Common myeloid progenitor, CD34-positive (primary cell): Measurements from ENCODE around the gene HERC5.

Source experiments
- CTCF ChIA-PET: fragments of 350-600 bp; sonication (Branson Sonifier 250); formaldehyde crosslinking; loops from one replicate; lab custom pipeline; 2021; ENCODE audit warnings: antibody characterized with exemption; lab: Charles Lee
- POLR2A ChIA-PET: fragments of 350-600 bp; sonication (Branson Sonifier 250); formaldehyde crosslinking; loops from one replicate; lab custom pipeline; 2021; ENCODE audit warnings: antibody characterized with exemption; lab: Charles Lee
- DNase-seq, 3 donors: peaks; one replicate each; pipeline versions ENCODE4 v3.0.0 to v3.0.0-alpha.2; 2013
- H3K27ac ChIP-seq, 2 experiments: 1 replicate in 1 of 2; 2 replicates in 1 of 2; pipeline ENCODE4 v1.7.0; 2013; ENCODE audit warnings: inconsistent platforms in 2 of 2, low read length in 2 of 2, mild to moderate bottlenecking in 2 of 2, low read depth in 1 of 2, moderate library complexity in 1 of 2; ENCODE audit not compliant: severe bottlenecking in 2 of 2, insufficient read depth in 1 of 2, poor library complexity in 1 of 2
- H3K27me3 ChIP-seq, 5 experiments: replicated peaks in 2 of 5; 1 replicate in 3 of 5; 2 replicates in 2 of 5; pipeline versions ENCODE4 v1.6.1 to v1.7.0; 2013; ENCODE audit warnings: low read length in 4 of 5, mild to moderate bottlenecking in 2 of 5, moderate library complexity in 2 of 5, inconsistent platforms in 1 of 5; ENCODE audit not compliant: insufficient read depth in 5 of 5, control insufficient read depth in 4 of 5
- H3K36me3 ChIP-seq, 4 experiments: 1 replicate in 2 of 4; 2 replicates in 2 of 4; pipeline versions ENCODE4 v1.6.1 to v1.7.0; 2013; ENCODE audit warnings: low read length in 3 of 4, control low read depth in 1 of 4, mild to moderate bottlenecking in 1 of 4; ENCODE audit not compliant: control insufficient read depth in 4 of 4, insufficient read depth in 4 of 4
- H3K4me1 ChIP-seq, 4 experiments: 1 replicate in 3 of 4; 2 replicates in 1 of 4; pipeline versions ENCODE4 v1.6.1 to v1.7.1; 2013; ENCODE audit warnings: low read length in 3 of 4, mild to moderate bottlenecking in 3 of 4, control low read depth in 1 of 4, inconsistent platforms in 1 of 4, moderate library complexity in 1 of 4; ENCODE audit not compliant: control insufficient read depth in 4 of 4, insufficient read depth in 4 of 4; ENCODE audit errors: control extremely low read depth in 1 of 4
- H3K4me3 ChIP-seq, 7 experiments: 1 replicate in 4 of 7; 2 replicates in 3 of 7; pipeline versions ENCODE4 v1.5.1 to v1.7.0; 2013; ENCODE audit warnings: mild to moderate bottlenecking in 7 of 7, low read length in 6 of 7, moderate library complexity in 6 of 7, inconsistent platforms in 2 of 7, low read depth in 2 of 7, control low read depth in 1 of 7; ENCODE audit not compliant: insufficient read depth in 4 of 7, control insufficient read depth in 1 of 7; ENCODE audit errors: extremely low read depth in 1 of 7
- H3K9me3 ChIP-seq, 5 experiments: 1 replicate in 4 of 5; 2 replicates in 1 of 5; pipeline versions ENCODE4 v1.6.1 to v1.7.1; 2013; ENCODE audit warnings: low read length in 4 of 5, mild to moderate bottlenecking in 2 of 5, inconsistent platforms in 1 of 5, low read depth in 1 of 5, moderate library complexity in 1 of 5; ENCODE audit not compliant: control insufficient read depth in 4 of 5, insufficient read depth in 2 of 5; ENCODE audit errors: control extremely low read depth in 1 of 5
- WGBS: methylation state at CpG from one replicate; pipeline ENCODE4 v1.1.5; 2013; ENCODE audit not compliant: insufficient coverage; 5-methylcytosine and 5-hydroxymethylcytosine counted together

Gene HERC5

GRCh38 chr4:88457307-88458103 lies 586 bp downstream of the HERC5 start:
- Histone ChIP-seq H3K27me3 (peaks cover 0 to 3% (median 0%) of the 10 kb centered on the region in 5 experiments), H3K36me3 (peaks cover 0 to 8% (median 0%) of the 10 kb centered on the region in 4 experiments), H3K4me1 (peaks cover 5 to 23% (median 12%) of the 10 kb centered on the region in 4 experiments), H3K4me3 (peak overlapping the region; percentile 65 to 97 (median 84)), H3K9me3 (no peaks in the 10 kb centered on the region), H3K27ac (no peak overlapping the region)
- no peak for DNase-seq
- ChIA-PET POLR2A (interaction anchor here (0.6 to 1.1 kb wide), 2 partner anchors 137 to 173 kb away, joined by 3 to 5 read pairs; partner anchors contain the start of gene PPM1K), CTCF (interaction anchor here (0.9 to 3.4 kb wide), 6 partner anchors 10 to 334 kb away, joined by 3 to 20 read pairs (median 4); no protein-coding TSS in a partner anchor)
- 8% methylated on average over 69 of the region's 75 CpGs for WGBS

GRCh38 chr4:88458104-88458740 lies 1.3 kb downstream of the HERC5 start:
- WGBS = 50% methylated on average over 1 of the region's 7 CpGs
- ChIA-PET POLR2A (no interaction called here), CTCF (interaction anchor here (1.6 kb wide), 1 partner anchor 57 kb away, joined by 4 read pairs; no protein-coding TSS in a partner anchor)

GRCh38 chr4:88465653-88466192 lies 8.8 kb downstream of the HERC5 start:
- no CpG with 5 or more reads among the region's 1 CpG for WGBS
- CTCF ChIA-PET = interaction anchor here (0.9 kb wide), 1 partner anchor 246 kb away, joined by 3 read pairs; no protein-coding TSS in a partner anchor

More at GRCh38 chr4:88458104-88458740, 1.3 kb downstream of the HERC5 start:
- peaks cover 0 to 3% (median 0%) of the 10 kb centered on the region in 5 experiments for H3K27me3 ChIP-seq
- DNase-seq = peak in 2 of 3 donors; percentile 41
- H3K36me3 ChIP-seq = peaks cover 0 to 12% (median under 1%) of the 10 kb centered on the region in 4 experiments
- no peaks in the 10 kb centered on the region for H3K9me3 ChIP-seq
- peaks cover 5 to 23% (median 12%) of the 10 kb centered on the region in 4 experiments for H3K4me1 ChIP-seq
- H3K27ac ChIP-seq = no peak overlapping the region
- peak overlapping the region; percentile 65 to 97 (median 84) for H3K4me3 ChIP-seq

DNA sequence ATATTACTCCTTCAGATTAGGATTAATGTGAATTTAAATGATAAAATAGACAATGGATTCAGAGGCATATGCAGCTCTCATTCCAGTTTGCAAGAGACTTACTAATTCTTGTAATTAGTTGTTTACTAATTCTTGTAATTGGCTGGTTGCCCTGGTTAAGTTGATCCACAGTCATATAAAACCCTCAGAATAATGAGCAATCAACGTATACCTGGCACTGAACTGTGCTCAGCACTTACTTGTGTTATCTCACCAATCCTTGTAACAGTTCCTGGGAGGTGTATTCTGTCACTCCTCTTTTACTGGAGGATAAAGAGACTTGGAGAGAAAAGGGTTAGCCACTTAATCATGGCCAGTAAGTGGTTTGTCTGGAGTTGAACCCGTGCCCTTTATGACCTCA lies 10.5 kb downstream of the HERC5 start:
- Histone ChIP-seq H3K36me3 (peaks cover 3 to 45% (median 15%) of the 10 kb centered on the region in 4 experiments), H3K9me3 (peaks cover 0 to 5% (median 0%) of the 10 kb centered on the region in 5 experiments), H3K27me3 (no peaks in the 10 kb centered on the region), H3K4me3 (no peak overlapping the region), H3K4me1 (no peaks in the 10 kb centered on the region), H3K27ac (no peak overlapping the region)
- WGBS = 100% methylated on average over 1 of the region's 2 CpGs
- ChIA-PET POLR2A (no interaction called here), CTCF (no interaction called here)
- no peak for DNase-seq

More at GRCh38 chr4:88465653-88466192, 8.8 kb downstream of the HERC5 start:
- no peak for DNase-seq
- POLR2A ChIA-PET = no interaction called here
- Histone ChIP-seq H3K27me3 (no peaks in the 10 kb centered on the region), H3K36me3 (peaks cover 3 to 45% (median 16%) of the 10 kb centered on the region in 4 experiments), H3K4me1 (no peaks in the 10 kb centered on the region), H3K9me3 (peaks cover 0 to 5% (median 0%) of the 10 kb centered on the region in 5 experiments), H3K27ac (no peak overlapping the region), H3K4me3 (no peak overlapping the region)

DNA sequence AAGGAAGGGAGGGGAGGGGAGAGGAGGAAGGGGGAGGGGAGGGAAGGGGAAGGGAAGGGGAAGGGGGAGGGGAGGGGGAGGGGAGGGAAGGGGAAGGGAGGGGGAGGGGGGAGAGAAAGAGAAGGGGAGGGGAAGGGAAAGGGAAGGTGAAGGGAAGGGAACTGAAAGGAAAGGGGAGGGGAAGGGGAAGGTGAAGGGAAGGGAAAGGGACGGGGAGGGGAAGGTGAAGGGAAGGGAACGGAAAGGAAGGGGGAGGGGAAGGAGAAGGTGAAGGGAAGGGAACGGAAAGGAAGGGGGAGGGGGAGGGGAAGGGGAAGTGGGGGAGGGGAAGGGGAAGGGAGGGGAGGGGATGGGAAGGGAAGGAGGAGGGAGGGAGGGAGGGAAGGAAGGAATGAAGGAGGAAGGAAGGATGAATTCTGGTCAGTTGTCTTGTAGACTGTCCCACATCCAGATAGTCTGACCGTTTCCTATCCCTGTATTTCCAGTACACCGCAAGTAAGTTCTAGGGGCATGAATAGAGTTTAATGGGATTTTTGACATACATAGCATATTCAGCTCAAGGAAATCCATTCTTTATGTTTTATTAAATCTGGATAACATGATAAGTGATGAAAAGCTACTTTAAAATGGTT lies 20.4 kb downstream of the HERC5 start:
- H3K27ac ChIP-seq = no peak overlapping the region
- no peak for DNase-seq
- H3K9me3 ChIP-seq = no peaks in the 10 kb centered on the region
- H3K4me1 ChIP-seq = no peaks in the 10 kb centered on the region
- peaks cover 0 to 12% (median 2%) of the 10 kb centered on the region in 4 experiments for H3K36me3 ChIP-seq
- CTCF ChIA-PET = no interaction called here
- no CpG with 5 or more reads among the region's 5 CpGs for WGBS
- H3K27me3 ChIP-seq = no peaks in the 10 kb centered on the region
- POLR2A ChIA-PET = no interaction called here
- no peak overlapping the region for H3K4me3 ChIP-seq

- ChIA-PET POLR2A (no interaction called here), CTCF (no interaction called here)
- Histone ChIP-seq H3K4me3 (no peak overlapping the region), H3K9me3 (no peaks in the 10 kb centered on the region), H3K27me3 (no peaks in the 10 kb centered on the region), H3K27ac (no peak overlapping the region), H3K4me1 (no peaks in the 10 kb centered on the region), H3K36me3 (peaks cover 0 to 10% (median 3%) of the 10 kb centered on the region in 4 experiments)
- DNase-seq = no peak
- no CpG with 5 or more reads among the region's 2 CpGs for WGBS
Observed at GRCh38 chr4:88478247-88478646, 21.3 kb downstream of the HERC5 start.
